Measurements from ENCODE around the gene ZNF385C.
A peak's percentile ranks its signal among the peaks of the same experiment; 100 is the strongest.
"Not testable (repeated sequence)": the region's sequence is repeated elsewhere in the genome, so short reads cannot be mapped to it uniquely, and the experiment has no call there.

Gene ZNF385C

DNA sequence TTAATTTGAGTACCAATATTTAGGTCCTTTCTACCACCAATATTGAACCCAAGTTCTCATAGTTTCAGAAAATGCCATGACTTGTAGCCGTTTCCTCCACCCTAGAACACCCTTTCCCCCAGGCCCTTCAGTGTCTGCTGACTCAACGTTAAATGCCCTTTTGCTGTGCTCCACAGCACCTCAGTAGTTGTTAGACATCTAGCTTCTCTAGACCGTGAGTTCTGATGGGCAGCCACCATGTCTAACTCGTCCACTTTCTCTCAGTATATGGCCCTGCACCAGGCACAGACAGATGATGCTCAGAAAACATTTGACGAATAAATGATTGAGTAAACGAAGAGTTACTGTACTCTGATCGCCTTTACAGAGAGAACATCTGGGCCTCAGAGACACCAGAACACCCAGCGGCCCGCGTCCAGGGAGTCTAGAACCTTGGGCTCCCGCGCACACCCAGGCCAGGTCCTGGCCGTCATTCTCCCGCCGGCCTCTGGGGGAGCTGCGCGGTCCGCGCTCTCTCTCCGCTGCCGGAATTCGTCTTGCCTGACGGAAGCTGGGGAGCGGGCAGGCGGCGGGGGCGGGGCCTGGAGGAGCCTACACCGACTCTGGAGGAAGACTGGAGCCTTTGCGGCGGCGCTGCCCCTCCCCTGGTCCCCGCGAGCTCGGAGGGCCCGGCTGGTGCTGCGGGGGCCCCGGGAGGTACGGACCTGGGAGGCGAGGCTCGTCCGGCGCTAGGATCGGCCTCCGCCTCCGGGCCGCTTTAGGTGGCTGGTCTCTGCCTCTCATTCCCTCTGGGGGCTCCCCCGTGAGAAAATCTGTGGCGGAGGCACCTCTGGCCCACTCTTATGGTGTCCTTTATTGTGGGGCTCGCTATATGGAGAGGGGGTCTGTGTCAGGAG lies 78.5 kb downstream of the ZNF385C start, which contains the start of gene NKIRAS2:
Gene NKIRAS2 (plus strand): TSS at position 582 of the 896 bp plus-strand sequence. CDS start 1,488 bp downstream, outside the sequence.
- peak; percentile 81 for DNase-seq (ENCODE audit: low read depth)

- no peak for DNase-seq (ENCODE audit: low read depth)
Observed at GRCh38 chr17:42018988-42019387, 79.3 kb downstream of the ZNF385C start.

- DNase-seq (ENCODE audit: low read depth) = no peak
Observed at GRCh38 chr17:42018339-42018738, 79.9 kb downstream of the ZNF385C start.

DNA sequence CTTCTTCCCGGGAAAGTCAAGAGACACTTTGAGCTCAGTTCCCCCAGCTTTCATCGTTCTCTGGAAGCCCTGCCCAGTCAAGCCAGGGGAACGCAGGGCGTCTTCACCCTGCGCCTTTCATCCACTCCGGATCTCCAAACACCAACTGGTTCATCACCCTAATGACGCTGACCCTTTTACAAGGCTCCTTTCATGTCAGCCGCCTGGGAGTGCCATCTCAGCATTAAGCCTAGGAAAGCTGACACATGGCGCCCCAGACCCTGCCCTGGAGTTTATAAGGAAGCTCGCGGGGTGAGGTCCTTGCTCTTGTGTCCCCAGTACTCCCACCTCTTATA lies 80.4 kb downstream of the ZNF385C start:
- DNase-seq (ENCODE audit: low read depth) = no peak

DNA sequence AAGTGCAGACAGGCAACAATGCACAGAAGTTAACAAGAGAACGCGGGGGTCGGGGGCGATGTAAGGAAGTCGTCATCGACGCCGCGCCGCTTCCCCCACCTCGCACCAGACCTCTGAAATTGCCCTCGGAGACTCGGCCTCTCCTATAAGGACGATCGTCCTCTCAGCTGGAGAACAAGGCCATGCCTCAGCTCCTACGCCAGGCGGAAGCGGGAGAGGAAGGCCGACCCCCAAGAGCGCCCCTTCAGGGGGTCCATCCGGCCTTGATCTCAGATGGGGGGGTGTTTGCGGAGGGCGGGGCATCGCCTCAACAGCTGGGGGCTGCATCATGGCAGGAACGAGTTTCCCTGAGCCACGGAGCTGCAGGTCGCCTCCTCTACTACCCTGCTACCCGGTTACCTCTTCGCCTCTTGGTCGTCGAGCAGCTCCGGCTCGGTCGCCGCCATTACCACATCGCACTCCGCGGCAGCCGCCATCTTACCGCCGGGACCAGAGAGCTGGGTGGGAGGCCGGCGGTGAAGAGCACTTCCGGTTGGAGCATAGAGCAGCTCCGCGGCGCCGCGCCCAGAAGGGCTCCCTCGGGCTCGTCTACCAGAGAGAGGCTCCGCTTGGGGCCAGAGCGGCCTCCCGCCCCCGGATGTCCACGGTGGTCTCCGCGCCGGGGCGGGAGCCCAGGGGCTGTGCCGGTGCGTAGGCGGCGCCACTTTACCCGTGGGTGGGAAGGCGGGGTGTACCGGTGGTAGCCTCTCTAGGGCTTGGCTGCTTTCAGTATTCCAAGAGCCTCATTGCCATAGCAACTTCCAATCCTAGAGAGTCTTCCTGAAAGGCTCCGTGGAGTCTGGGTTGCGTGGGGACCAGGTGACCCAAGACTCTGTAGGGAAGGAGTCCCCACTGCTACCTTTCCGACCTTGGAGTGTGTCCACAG lies 81.1 kb downstream of the ZNF385C start, which contains the start of gene DNAJC7:
Gene DNAJC7 (minus strand): TSS at position 499 of the 925 bp plus-strand sequence. CDS start 23 bp downstream, at position 476.
- DNase-seq (ENCODE audit: low read depth) = peak; percentile 83

- DNase-seq (ENCODE audit: low read depth) = no peak
Observed at GRCh38 chr17:42016411-42016831, 81.9 kb downstream of the ZNF385C start.

GRCh38 chr17:42013740-42014139 lies 84.5 kb downstream of the ZNF385C start:
- not testable (repeated sequence) for DNase-seq (ENCODE audit: low read depth)

DNA sequence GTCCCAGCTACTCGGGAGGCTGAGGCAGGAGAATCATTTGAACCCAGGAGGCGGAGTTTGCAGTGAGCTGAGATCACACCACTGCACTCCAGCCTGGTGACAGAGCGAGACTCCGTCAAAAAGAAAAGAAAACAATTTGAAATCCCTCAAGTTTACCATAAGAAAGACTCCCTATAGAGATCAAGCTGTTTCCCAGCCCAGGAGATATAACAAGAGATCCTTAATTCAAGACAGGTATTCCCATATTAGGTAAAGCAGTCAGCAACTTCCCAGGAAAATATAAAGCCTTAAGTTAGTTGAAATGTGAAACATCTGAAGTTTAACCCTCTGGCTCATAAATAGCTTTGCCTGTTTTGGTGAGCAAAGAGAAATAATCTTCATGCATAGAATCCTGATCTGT lies 85.9 kb downstream of the ZNF385C start:
- not testable (repeated sequence) for DNase-seq (ENCODE audit: low read depth)

GRCh38 chr17:42010898-42011516 lies 87.3 kb downstream of the ZNF385C start:
- no peak for DNase-seq (ENCODE audit: low read depth)

- DNase-seq (ENCODE audit: low read depth) = not testable (repeated sequence)
Observed at GRCh38 chr17:42010266-42010680, 88.0 kb downstream of the ZNF385C start.

DNA sequence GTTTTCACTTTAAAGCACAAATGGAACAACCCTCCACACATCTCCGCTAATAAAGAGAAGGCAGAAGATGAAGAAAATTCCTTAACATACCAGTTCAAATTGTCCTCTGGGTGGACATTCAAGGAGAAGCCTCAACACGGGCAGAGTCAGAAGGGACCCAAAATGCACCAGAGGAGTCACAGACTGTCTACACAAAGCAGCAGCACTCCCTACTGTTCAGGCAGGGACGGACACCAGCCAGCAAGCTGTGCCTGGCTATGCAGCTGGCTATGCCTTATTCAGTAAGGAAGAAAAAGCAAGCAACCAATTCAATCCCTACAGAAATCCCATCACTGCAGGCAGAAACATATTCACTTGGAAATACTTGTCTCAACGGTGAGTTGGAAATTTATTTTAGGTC lies 89.1 kb downstream of the ZNF385C start:
- no peak for DNase-seq (ENCODE audit: low read depth)

GRCh38 chr17:42005166-42005565 lies 93.1 kb downstream of the ZNF385C start:
- no peak for DNase-seq (ENCODE audit: low read depth)

DNA sequence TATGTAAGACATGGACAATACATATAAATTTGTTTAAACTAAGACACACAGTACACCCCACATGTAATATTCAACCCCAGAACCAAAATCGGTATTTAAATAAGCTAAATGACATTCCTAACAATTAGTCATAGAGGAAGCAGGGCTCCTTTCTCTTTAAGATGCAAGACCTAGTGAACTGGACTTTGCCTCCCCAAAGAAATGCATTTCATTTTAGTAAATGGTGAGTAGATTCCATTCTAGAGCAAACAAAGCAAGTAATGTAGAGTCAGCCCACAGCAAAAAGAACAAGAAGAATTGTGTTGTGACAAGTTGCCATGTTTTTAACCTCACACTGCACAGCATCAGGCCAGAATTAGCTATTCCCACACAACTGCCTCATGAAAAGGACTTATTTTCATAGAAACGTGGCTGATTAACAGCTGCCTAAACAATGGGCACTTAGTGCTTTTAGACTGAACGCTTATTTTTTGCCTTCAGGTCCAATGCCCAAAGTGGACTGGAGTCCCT lies 95.4 kb downstream of the ZNF385C start:
- DNase-seq (ENCODE audit: low read depth) = no peak

- DNase-seq (ENCODE audit: low read depth) = no peak
Observed at GRCh38 chr17:42002175-42002791, 96.0 kb downstream of the ZNF385C start.

GRCh38 chr17:42001729-42002128 lies 96.5 kb downstream of the ZNF385C start:
- DNase-seq (ENCODE audit: low read depth) = no peak

GRCh38 chr17:42000413-42001133 lies 97.7 kb downstream of the ZNF385C start:
- DNase-seq (ENCODE audit: low read depth) = no peak

DNA sequence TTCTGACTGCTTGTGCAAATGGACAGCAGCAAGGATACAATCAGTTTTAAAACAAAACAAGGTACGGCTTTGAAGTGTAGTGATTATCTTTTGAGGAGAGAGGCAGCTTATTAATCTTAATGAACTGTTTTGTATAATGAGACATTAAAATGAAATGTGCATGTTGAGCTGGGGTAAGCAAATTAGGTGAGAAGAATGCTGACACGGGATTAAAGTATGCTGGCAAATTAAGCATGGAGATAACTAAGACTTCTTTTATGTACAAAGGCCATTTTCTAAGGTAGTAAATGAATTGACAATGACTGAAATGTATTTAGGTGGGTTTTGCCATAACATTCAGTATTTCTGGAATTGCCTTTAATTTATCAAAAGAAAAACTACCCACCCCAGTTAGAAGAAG lies 99.8 kb downstream of the ZNF385C start:
- no peak for DNase-seq (ENCODE audit: low read depth)

- no peak for DNase-seq (ENCODE audit: low read depth)
Observed at GRCh38 chr17:41996855-41997164, 101.5 kb downstream of the ZNF385C start.

DNA sequence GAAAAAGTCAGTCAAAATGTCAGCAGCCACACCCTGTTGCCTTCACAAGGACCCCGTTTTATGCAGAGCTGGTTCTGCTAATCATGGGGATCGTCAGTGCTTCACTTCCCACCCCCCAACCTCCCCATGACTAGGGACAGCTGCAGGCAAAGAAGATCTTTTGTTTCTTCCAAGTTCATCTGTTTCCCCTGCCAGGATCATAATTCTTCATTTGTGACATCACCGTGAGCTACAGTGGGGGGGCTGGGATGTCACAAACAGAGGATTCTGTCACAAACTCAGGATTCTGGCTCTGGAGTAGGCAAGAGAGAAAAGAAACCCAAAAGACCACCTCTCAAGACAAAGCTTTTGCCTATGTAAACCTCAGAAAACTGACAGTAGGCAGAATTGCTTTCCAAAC lies 105.7 kb downstream of the ZNF385C start:
- DNase-seq (ENCODE audit: low read depth) = no peak

DNA sequence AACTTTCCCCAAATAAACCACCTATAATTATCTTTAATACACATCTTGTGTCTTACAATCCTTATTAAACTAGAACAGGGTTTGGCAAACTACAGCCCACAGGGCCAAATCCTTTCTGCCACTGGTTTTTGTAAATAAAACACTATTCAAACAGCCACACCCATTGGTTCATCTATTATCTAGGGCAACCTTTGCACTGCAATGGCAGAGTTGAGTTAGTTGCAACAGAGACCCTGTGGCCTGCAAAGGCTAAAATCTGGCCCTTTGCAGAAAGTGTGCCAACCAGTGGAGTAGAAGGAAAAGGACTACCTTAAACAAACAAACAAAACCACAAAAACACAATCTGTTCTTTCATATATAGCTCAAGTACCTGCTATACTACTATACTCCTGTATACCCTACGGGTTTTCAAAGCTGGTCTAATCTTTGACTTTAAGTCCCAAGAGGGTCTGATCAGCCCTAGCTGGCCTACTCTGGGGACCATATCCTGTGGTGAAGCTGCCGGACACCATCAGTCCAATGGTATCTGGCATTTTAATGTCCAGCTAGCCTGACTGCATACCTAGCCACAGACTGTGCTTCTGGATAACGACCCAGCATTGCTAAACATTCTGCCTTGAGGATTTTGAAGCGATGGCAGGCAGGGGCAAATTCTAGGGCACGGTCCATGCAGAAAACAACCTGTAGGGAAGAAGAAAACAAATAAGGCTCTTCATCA lies 108.4 kb downstream of the ZNF385C start:
- no peak for DNase-seq (ENCODE audit: low read depth)
